Measurements from ENCODE around the gene PABPN1. TPM values are rescaled to one million over a fixed set of nuclear protein-coding genes. Genes with fewer than 3 reads are reported as not detected.
A peak's percentile ranks its signal among the peaks of the same experiment; 100 is the strongest.

Gene PABPN1
- total and polyA plus RNA-seq, 2 of the 13 experiments (the other 11 are each of a cell fraction or from before 2014, with no cell fraction given) = 233 to 524 TPM

DNA sequence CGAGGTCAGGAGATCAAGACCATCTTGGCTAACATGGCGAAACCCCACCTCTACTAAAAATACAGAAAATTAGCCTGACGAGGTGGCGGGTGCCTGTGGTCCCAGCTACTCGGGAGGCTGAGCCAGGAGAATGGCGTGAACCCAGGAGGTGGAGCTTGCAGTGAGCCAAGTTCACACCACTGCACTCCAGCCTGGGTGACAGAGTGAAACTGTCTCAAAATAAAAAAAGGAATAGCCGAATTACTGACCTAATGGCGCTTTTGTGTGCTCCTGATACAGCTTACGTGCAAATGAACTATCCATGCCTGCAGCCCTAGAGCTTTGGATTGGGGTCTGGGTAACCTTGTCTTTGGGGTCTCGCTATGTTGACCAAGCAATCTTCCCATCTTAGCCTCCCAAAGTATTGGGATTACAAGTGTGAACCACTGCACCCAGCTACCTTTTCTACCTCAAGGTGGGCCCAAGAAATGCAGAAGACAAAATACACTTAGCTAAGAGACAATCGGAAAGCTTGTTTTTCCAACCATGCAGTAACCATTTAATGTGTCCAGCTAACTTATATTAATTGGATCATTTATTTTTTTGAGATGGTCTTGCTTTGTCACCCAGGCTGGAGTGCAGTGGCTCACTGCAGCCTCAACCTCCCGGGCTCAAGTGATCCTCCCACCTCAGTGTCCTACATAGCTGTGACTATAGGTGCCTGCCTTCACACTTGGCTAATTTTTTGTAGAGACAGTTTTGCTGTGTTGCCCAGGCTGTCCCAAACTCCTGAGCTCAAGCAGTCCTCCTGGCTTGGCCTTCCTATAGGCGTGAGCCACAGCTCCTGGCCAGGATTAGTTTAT lies 5.5 kb downstream of the PABPN1 start (continued):
- TF ChIP-seq ZXDC (CRISPR knock-in tag; IDR thresholded peaks at IDR 0.05) (no peak), ZNF234 (CRISPR knock-in tag; conservative IDR thresholded peaks at IDR 0.05) (no peak), ETV5 (CRISPR knock-in tag; IDR thresholded peaks at IDR 0.05; ENCODE audit: borderline replicate concordance) (no peak), JARID2 (CRISPR knock-in tag; IDR thresholded peaks at IDR 0.05; ENCODE audit: insufficient replicate concordance) (no peak), REXO4 (CRISPR knock-in tag; IDR thresholded peaks at IDR 0.05; ENCODE audit: borderline replicate concordance) (no peak), ZNF317 (CRISPR knock-in tag; IDR thresholded peaks at IDR 0.05) (no peak), ZNF607 (CRISPR knock-in tag; IDR thresholded peaks at IDR 0.05; ENCODE audit: borderline replicate concordance) (no peak), E2F2 (CRISPR knock-in tag; IDR thresholded peaks at IDR 0.05; ENCODE audit: borderline replicate concordance) (no peak), SRSF1 (optimal IDR thresholded peaks at IDR 0.05; ENCODE audit: low read depth, low read length) (no peak), ZKSCAN1 (IDR thresholded peaks at IDR 0.05; ENCODE audit: low read length) (0 out of 2 replicates have a peak, but pooled peaks have one; percentile 8), NFE2L1 (CRISPR knock-in tag; IDR thresholded peaks at IDR 0.05; ENCODE audit: borderline replicate concordance) (no peak), STAT5B (CRISPR knock-in tag; IDR thresholded peaks at IDR 0.05) (no peak), CENPT (CRISPR knock-in tag; IDR thresholded peaks at IDR 0.05; ENCODE audit: low read depth) (no peak), ELF1 (CRISPR knock-in tag; IDR thresholded peaks at IDR 0.05) (no peak), ZBTB8A (CRISPR knock-in tag; IDR thresholded peaks at IDR 0.05; ENCODE audit: borderline replicate concordance, low read depth) (no peak), ZNF850 (CRISPR knock-in tag; conservative IDR thresholded peaks at IDR 0.05) (no peak), ZNF564 (CRISPR knock-in tag; IDR thresholded peaks at IDR 0.05) (no peak), ZNF260 (CRISPR knock-in tag; IDR thresholded peaks at IDR 0.05; ENCODE audit: borderline replicate concordance, low read depth) (no peak)
- TF ChIP-seq, protein P1, sequence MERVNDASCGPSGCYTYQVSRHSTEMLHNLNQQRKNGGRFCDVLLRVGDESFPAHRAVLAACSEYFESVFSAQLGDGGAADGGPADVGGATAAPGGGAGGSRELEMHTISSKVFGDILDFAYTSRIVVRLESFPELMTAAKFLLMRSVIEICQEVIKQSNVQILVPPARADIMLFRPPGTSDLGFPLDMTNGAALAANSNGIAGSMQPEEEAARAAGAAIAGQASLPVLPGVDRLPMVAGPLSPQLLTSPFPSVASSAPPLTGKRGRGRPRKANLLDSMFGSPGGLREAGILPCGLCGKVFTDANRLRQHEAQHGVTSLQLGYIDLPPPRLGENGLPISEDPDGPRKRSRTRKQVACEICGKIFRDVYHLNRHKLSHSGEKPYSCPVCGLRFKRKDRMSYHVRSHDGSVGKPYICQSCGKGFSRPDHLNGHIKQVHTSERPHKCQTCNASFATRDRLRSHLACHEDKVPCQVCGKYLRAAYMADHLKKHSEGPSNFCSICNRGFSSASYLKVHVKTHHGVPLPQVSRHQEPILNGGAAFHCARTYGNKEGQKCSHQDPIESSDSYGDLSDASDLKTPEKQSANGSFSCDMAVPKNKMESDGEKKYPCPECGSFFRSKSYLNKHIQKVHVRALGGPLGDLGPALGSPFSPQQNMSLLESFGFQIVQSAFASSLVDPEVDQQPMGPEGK (CRISPR knock-in tag; IDR thresholded peaks at IDR 0.05) = no peak
- TF ChIP-seq, protein P2, sequence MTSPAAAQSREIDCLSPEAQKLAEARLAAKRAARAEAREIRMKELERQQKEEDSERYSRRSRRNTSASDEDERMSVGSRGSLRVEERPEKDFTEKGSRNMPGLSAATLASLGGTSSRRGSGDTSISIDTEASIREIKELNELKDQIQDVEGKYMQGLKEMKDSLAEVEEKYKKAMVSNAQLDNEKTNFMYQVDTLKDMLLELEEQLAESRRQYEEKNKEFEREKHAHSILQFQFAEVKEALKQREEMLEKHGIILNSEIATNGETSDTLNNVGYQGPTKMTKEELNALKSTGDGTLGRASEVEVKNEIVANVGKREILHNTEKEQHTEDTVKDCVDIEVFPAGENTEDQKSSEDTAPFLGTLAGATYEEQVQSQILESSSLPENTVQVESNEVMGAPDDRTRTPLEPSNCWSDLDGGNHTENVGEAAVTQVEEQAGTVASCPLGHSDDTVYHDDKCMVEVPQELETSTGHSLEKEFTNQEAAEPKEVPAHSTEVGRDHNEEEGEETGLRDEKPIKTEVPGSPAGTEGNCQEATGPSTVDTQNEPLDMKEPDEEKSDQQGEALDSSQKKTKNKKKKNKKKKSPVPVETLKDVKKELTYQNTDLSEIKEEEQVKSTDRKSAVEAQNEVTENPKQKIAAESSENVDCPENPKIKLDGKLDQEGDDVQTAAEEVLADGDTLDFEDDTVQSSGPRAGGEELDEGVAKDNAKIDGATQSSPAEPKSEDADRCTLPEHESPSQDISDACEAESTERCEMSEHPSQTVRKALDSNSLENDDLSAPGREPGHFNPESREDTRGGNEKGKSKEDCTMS (CRISPR knock-in tag; conservative IDR thresholded peaks at IDR 0.05) = no peak
